ENCODE results near the gene CUX1. TPM values are rescaled to one million over a fixed set of nuclear protein-coding genes. Genes with fewer than 3 reads are reported as not detected.

The CUX1 gene
- total RNA-seq, 1 experiment from 2014 or later = 39.6 TPM

DNA sequence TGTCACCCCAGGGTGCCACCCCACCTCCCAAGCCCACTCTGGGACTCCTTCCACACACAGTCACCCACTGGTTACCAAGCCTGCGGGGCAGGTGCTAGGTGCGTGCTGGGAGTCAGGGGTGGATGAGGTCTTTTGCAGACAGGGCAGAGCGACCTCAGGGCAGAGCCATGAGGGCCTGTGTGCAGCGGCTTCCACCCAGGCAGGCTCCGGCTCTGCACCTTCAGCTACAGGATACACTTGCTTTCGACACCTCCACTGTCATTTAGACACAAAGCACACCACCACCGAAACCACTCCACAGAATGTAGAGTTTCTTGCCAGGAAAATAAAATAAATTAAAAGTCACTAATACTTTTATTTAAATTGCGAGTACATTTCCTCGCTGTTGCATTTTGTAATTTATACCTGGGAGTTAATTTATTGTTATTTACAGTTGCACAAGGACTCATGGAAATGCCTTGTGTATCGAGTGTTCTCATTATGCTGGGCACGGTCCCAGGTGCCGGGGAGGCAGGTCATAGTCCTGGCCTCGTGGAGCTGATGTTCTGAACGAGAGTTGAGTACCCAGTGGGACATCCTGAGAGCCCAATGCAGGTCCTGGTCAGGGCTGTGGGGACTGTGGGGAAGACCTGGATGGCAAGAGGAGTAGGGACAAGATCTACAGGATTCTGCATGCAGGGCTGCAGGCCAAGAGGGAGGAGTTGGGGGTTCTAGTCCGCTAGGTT lies 127.8 kb downstream of the CUX1 start:
- no peak for TF ChIP-seq EZH2phosphoT487 (IDR thresholded peaks at IDR 0.05; ENCODE audit: borderline replicate concordance, low read length)
- TF ChIP-seq CTCF (conservative IDR thresholded peaks at IDR 0.05; ENCODE audit: low read depth, low read length) = no peak
- no peak for TF ChIP-seq EZH2 (IDR thresholded peaks at IDR 0.05; ENCODE audit: low read length, unreplicated experiment)
- ChIA-PET CTCF (no interaction called here), POLR2A (ENCODE audit: unreplicated experiment) (no interaction called here)
- no peaks in the 10 kb centered on the region for H3K9me3 ChIP-seq (ENCODE audit: low read length)
- no peaks in the 10 kb centered on the region for H4K20me1 ChIP-seq (ENCODE audit: low read length)
- no peaks in the 10 kb centered on the region for H3K27me3 ChIP-seq (ENCODE audit: low read length)
- H3K4me3 ChIP-seq (ENCODE audit: low read length) = no peak overlapping the region
- intact Hi-C loops (cut with micrococcal nuclease) = no loop called here
- no peaks in the 10 kb centered on the region for H3K36me3 ChIP-seq (ENCODE audit: low read depth, low read length)
- H3K4me1 ChIP-seq (ENCODE audit: insufficient read depth, low read length) = peaks cover 37% of the 10 kb centered on the region
- H3K27ac ChIP-seq (ENCODE audit: low read length) = no peak overlapping the region
- DNase-seq (no peak), ATAC-seq (no peak)
- H3K9me2 ChIP-seq (replicated peaks; ENCODE audit: low read length) = no peaks in the 10 kb centered on the region
- peaks cover 5% of the 10 kb centered on the region for H3F3A ChIP-seq (ENCODE audit: low read length, unreplicated experiment)
- H3K4me2 ChIP-seq (ENCODE audit: low read length) = no peak overlapping the region
- no peak overlapping the region for H2AFZ ChIP-seq (ENCODE audit: low read length)
- BruUV-seq (replicated peaks) = no TSS peak
- H3K9ac ChIP-seq (ENCODE audit: low read length) = no peak overlapping the region
- H3K79me2 ChIP-seq (ENCODE audit: low read length) = peaks cover 57% of the 10 kb centered on the region

DNA sequence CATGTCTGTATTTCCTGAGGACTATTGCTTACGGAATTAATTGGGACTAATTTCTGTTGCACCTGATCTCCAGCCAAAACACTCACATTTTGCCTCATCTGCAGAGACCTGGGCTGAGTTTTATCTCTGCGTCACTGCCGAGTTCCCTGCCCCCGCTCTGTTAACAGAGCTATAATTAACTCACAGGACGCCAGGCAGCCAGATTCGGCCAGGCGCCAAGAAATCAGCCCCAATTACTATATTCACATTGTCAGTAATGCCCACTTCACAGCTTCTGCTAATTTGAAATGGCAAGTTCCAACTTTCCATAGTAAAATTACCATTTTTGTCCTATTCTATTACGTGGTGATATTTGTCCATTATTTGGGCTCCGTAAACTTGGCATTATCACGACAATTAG lies 130.5 kb downstream of the CUX1 start:
- Histone ChIP-seq H4K20me1 (ENCODE audit: low read length) (no peaks in the 10 kb centered on the region), H3F3A (ENCODE audit: low read length, unreplicated experiment) (no peaks in the 10 kb centered on the region), H2AFZ (ENCODE audit: low read length) (no peak overlapping the region), H3K27me3 (ENCODE audit: low read length) (no peaks in the 10 kb centered on the region), H3K27ac (ENCODE audit: low read length) (no peak overlapping the region), H3K4me2 (ENCODE audit: low read length) (no peak overlapping the region), H3K9me3 (ENCODE audit: low read length) (no peaks in the 10 kb centered on the region), H3K79me2 (ENCODE audit: low read length) (peaks cover 48% of the 10 kb centered on the region), H3K4me1 (ENCODE audit: insufficient read depth, low read length) (peaks cover 26% of the 10 kb centered on the region), H3K9ac (ENCODE audit: low read length) (no peak overlapping the region), H3K36me3 (ENCODE audit: low read depth, low read length) (no peaks in the 10 kb centered on the region), H3K4me3 (ENCODE audit: low read length) (no peak overlapping the region), H3K9me2 (replicated peaks; ENCODE audit: low read length) (no peaks in the 10 kb centered on the region)
- CTCF ChIA-PET = no interaction called here
- DNase-seq (no peak), ATAC-seq (no peak)
- POLR2A ChIA-PET (ENCODE audit: unreplicated experiment) = no interaction called here
- no peak for TF ChIP-seq EZH2 (IDR thresholded peaks at IDR 0.05; ENCODE audit: low read length, unreplicated experiment)
- TF ChIP-seq CTCF (conservative IDR thresholded peaks at IDR 0.05; ENCODE audit: low read depth, low read length) = no peak
- no peak for TF ChIP-seq EZH2phosphoT487 (IDR thresholded peaks at IDR 0.05; ENCODE audit: borderline replicate concordance, low read length)
- intact Hi-C loops (cut with micrococcal nuclease) = no loop called here
- no TSS peak for BruUV-seq (replicated peaks)

DNA sequence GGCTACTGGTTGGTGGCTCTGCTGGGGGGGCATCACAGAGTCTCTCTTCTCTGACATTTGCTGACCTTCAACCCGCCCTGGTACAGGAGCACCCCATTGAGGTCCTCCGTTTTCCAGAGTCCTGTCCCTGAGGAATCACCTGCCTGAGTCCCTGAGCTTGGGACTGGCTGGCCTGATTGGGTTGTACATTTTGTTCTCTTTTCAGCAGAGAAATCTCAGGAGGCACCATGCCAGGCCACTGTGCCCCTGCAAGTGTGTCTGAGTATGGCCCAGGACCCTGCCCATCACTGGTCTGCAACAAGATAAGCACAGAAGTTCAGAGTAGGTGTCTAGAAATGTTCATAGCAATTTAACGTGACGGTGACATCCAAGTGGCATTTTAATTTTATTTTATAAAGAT lies 131.2 kb downstream of the CUX1 start:
- BruUV-seq (replicated peaks) = no TSS peak
- Histone ChIP-seq H3K9me2 (replicated peaks; ENCODE audit: low read length) (no peaks in the 10 kb centered on the region), H3K27ac (ENCODE audit: low read length) (no peak overlapping the region), H3K9ac (ENCODE audit: low read length) (no peak overlapping the region), H3K9me3 (ENCODE audit: low read length) (no peaks in the 10 kb centered on the region), H3K79me2 (ENCODE audit: low read length) (peaks cover 44% of the 10 kb centered on the region), H3K27me3 (ENCODE audit: low read length) (no peaks in the 10 kb centered on the region), H3K36me3 (ENCODE audit: low read depth, low read length) (no peaks in the 10 kb centered on the region), H3K4me1 (ENCODE audit: insufficient read depth, low read length) (peaks cover 26% of the 10 kb centered on the region), H3F3A (ENCODE audit: low read length, unreplicated experiment) (no peaks in the 10 kb centered on the region), H2AFZ (ENCODE audit: low read length) (no peak overlapping the region), H3K4me3 (ENCODE audit: low read length) (no peak overlapping the region), H4K20me1 (ENCODE audit: low read length) (no peaks in the 10 kb centered on the region), H3K4me2 (ENCODE audit: low read length) (no peak overlapping the region)
- ChIA-PET CTCF (no interaction called here), POLR2A (ENCODE audit: unreplicated experiment) (no interaction called here)
- no peak for ATAC-seq
- TF ChIP-seq CTCF (conservative IDR thresholded peaks at IDR 0.05; ENCODE audit: low read depth, low read length) (no peak), EZH2phosphoT487 (IDR thresholded peaks at IDR 0.05; ENCODE audit: borderline replicate concordance, low read length) (no peak), EZH2 (IDR thresholded peaks at IDR 0.05; ENCODE audit: low read length, unreplicated experiment) (no peak)
- intact Hi-C loops (cut with micrococcal nuclease) = no loop called here
- DNase-seq = no peak
